ENCODE measurements around the gene HINT3.
"Not testable (repeated sequence)": the region's sequence is repeated elsewhere in the genome, so short reads cannot be mapped to it uniquely, and the experiment has no call there.

Gene HINT3

GRCh38 chr6:125940247-125941041, 16.1 kb upstream of the HINT3 start:
- no peak for DNase-seq (ENCODE audit: low read depth in 2 of 2)

- DNase-seq (ENCODE audit: low read depth in 2 of 2), result no peak
These were observed 13.7 kb upstream of the HINT3 start for GRCh38 chr6:125942672-125943527.

- DNase-seq (ENCODE audit: low read depth in 2 of 2), result no peak
These were observed 12.8 kb upstream of the HINT3 start for GRCh38 chr6:125943528-125944433.

GRCh38 chr6:125944434-125944816, 12.1 kb upstream of the HINT3 start:
- DNase-seq (ENCODE audit: low read depth in 2 of 2), result no peak

- no peak for DNase-seq (ENCODE audit: low read depth in 2 of 2)
These were observed 11.7 kb upstream of the HINT3 start for GRCh38 chr6:125944896-125945295.

- DNase-seq (ENCODE audit: low read depth in 2 of 2), result no peak
These were observed 11.0 kb upstream of the HINT3 start for GRCh38 chr6:125945378-125946141.

GRCh38 chr6:125947615-125948014, 9.0 kb upstream of the HINT3 start:
- DNase-seq (ENCODE audit: low read depth in 2 of 2), result no peak

GRCh38 chr6:125948455-125948854, 8.1 kb upstream of the HINT3 start:
- no peak for DNase-seq (ENCODE audit: low read depth in 2 of 2)

GRCh38 chr6:125949069-125949468, 7.5 kb upstream of the HINT3 start:
- DNase-seq (ENCODE audit: low read depth in 2 of 2), result no peak

GRCh38 chr6:125950293-125950692, 6.3 kb upstream of the HINT3 start:
- DNase-seq (ENCODE audit: low read depth in 2 of 2), result no peak

- DNase-seq (ENCODE audit: low read depth in 2 of 2), result not testable (repeated sequence)
These were observed 5.9 kb upstream of the HINT3 start for GRCh38 chr6:125950716-125951115.

GRCh38 chr6:125951323-125951722, 5.2 kb upstream of the HINT3 start:
- DNase-seq (ENCODE audit: low read depth in 2 of 2), result no peak

GRCh38 chr6:125952764-125953501, 3.6 kb upstream of the HINT3 start:
- no peak for DNase-seq (ENCODE audit: low read depth in 2 of 2)

GRCh38 chr6:125953502-125953875, 3.1 kb upstream of the HINT3 start:
- DNase-seq (ENCODE audit: low read depth in 2 of 2), result no peak

- no peak for DNase-seq (ENCODE audit: low read depth in 2 of 2)
These were observed 1.7 kb upstream of the HINT3 start for GRCh38 chr6:125954735-125955339.

GRCh38 chr6:125955973-125956372, 597 bp upstream of the HINT3 start:
- no peak for DNase-seq (ENCODE audit: low read depth in 2 of 2)

GRCh38 chr6:125957391-125957693, 772 bp downstream of the HINT3 start:
- no peak for DNase-seq (ENCODE audit: low read depth in 2 of 2)

GRCh38 chr6:125957845-125958244, 1.3 kb downstream of the HINT3 start:
- DNase-seq (ENCODE audit: low read depth in 2 of 2), result no peak

GRCh38 chr6:125959041-125959440, 2.5 kb downstream of the HINT3 start:
- no peak for DNase-seq (ENCODE audit: low read depth in 2 of 2)

- no peak for DNase-seq (ENCODE audit: low read depth in 2 of 2)
These were observed 4.5 kb downstream of the HINT3 start for GRCh38 chr6:125961117-125961516.

All from stimulated activated CD4-positive, alpha-beta T cell treated with anti-CD3 and anti-CD28 coated beads, Interleukin-1b, Interleukin-23, amount 100 ng/mL, for 1 hour (primary cell).